Activated T-cell treated with anti-CD3 and anti-CD28 coated beads, Interleukin-2, amount 50 U/mL, for 1 hour (primary cell): Measurements from ENCODE around the gene GALNT18.

Experiments used
- DNase-seq: peaks from one replicate; pipeline ENCODE4 v3.0.0-alpha.2; 2020

The GALNT18 gene

DNA sequence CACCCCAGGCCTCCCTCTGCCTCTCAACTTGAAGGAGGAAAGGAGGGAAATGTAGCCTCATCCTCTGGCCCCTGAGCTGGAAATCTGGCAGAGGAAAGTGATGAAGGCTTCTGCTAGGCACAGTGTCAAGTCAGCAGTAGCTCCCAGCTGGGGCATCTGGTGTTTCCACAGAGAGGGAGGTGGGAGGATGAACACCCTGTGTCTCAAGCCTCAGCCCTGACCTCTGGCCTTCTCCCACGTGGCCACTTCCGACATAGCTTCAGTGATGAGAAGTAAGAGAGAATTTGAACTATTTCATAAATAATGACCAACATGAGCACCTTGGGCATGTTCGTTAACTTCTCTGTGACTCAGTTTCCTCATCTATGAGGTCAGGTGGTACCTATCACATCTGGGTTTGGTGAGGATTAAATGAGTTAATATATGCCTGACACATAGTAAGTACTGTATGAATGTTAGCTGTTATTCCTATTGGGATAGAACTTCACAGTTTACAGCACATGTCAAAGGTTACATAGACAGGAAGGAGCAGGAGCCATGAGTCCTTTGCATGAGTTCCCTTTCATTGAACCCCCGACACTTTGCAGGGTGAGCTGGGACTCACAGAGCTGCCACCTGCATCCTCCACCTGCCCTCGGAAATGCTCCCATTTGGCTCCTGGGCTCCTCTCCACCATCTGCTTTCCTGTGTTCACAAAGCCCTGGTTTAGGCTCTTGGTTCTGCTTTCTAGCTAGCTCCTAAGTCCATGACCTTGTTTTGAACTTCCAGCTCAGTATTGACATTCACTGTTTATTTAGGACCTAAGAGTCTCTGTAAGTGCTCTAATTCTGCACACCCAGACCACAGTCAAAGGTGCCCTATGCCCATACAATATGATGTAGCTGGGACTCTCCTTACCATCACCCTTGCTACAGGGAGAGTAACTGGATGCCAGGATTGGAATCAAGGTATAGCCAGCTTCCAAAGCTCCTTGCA is 330.5 kb downstream of the GALNT18 start:
- DNase-seq = no peak

GRCh38 chr11:11290354-11290753 is 331.5 kb downstream of the GALNT18 start:
- DNase-seq = no peak

- no peak for DNase-seq
Observed at GRCh38 chr11:11289669-11290068, 332.1 kb downstream of the GALNT18 start.

DNA sequence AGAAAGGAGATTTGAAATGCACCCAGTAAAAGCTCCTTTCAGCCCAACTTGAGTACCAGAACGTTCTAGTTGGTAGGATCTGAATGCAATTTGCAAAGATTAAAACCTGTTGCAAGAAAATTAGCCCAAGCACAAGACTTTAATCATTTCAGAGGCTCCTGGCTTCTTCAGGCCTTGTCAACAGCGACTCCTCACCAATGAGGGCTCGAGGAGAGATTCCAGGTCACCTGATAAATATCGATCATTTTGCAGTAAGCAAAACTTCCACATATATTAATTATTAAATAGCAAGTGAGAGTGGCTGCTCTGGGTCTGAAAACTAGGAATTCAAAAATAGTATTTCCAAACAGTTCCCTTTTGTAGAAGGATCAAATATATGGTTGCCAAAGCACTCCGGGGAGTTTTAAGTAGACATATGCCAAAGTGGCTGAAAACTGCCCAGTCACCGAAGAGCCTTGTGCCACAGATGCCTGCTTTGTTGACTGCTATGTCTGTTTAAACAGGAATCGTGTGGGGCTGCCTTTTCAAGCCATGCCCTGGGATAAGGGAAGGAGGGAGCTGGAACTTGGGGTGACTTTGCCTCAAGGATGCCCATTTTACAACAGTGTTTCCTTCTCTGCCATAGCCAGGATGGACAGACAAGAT is 332.7 kb downstream of the GALNT18 start:
- DNase-seq = no peak

- DNase-seq = no peak
Observed at GRCh38 chr11:11284481-11284880, 337.3 kb downstream of the GALNT18 start.

GRCh38 chr11:11281626-11282025 is 340.2 kb downstream of the GALNT18 start:
- DNase-seq = no peak

DNA sequence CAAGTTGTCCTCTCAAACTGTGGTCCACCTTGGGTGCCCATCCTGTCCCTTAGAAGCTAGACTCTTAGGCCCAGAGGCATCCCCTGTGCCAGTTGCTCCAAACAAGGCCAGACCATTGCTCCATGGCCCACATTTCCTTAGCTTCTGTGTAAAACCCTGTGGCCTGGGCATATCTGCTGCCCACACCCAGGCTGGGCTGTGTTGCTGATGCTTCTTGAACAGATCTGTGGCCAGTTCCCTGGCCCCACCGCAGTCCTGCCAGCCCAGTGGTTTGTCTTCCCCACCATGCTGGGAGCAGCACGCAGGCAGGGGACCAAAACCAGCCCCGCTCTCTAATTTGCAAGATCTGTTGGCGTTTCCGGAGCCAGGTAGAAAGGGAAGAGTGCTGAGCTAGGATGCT is 341.0 kb downstream of the GALNT18 start:
- no peak for DNase-seq

GRCh38 chr11:11279956-11280689 is 341.7 kb downstream of the GALNT18 start:
- no peak for DNase-seq

GRCh38 chr11:11272254-11272653 is 349.6 kb downstream of the GALNT18 start:
- DNase-seq = no peak

DNA sequence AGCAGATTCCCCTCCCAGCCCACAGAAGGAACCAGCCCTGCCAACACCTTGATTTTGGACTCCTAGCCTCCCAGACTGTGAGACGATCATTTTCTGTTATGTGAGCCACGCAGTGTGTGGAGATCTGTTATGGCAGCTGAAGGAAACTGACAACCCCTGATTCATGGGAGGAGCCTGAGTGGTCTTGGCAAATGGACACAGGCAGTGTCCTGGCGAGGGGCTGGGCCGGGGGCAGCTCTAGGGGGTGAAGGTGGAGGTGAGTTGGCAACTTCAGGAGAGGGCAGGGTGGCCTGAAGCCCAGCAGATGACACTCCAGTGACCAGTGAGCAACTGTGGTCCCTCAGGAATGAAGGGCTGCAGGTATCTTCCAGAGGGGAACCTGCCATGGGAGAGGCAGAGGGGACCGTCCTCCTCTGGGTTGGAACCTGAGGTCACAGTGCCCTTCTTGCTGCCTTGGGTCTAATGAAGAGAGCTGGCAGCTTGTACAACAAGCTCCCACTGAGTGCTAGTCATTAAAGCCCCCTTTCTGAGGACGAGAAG is 351.5 kb downstream of the GALNT18 start:
- no peak for DNase-seq

DNA sequence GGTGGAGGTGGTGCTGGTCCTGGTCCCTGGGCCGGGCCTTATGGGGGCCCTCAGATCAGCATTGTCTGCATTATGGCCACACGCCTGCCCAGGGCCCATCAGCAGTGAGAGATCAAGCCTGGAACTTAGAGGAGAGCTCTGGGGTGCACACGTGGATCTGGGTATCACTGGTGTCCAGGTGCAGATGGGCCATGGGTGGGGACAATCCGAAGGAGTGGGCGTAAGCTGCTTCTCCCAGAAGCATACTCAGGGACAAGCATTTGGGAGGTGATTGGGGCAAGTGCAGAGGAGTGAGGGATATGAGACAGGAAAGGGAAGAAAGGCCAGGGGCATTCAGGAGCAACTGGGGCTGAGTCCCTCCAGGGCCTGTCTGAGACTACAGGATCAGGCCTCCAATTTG is 353.1 kb downstream of the GALNT18 start:
- DNase-seq = no peak

- DNase-seq = no peak
Observed at GRCh38 chr11:11268119-11268518, 353.7 kb downstream of the GALNT18 start.

DNA sequence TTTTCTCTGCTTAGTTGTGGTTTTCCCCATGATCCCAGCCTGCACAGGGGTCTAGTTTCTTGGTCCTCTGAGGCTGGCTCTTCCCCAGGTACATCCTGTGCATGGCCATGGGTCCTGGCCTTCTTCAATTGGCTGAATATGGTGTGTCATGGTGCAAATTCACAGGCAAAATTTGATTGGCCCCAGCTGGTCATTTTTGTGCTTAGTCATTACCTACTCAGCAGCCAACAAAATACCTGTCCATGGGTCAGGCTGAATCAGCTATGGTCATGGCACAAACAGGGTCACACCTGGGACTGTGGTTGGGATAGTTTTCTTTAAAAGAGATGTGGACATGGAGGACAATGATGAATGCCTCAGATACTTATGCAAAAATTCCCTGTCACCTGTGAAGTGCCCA is 354.5 kb downstream of the GALNT18 start:
- DNase-seq = no peak

GRCh38 chr11:11265994-11266606 is 355.7 kb downstream of the GALNT18 start:
- peak; percentile 63 for DNase-seq

GRCh38 chr11:11265320-11265719 is 356.5 kb downstream of the GALNT18 start:
- DNase-seq = no peak

DNA sequence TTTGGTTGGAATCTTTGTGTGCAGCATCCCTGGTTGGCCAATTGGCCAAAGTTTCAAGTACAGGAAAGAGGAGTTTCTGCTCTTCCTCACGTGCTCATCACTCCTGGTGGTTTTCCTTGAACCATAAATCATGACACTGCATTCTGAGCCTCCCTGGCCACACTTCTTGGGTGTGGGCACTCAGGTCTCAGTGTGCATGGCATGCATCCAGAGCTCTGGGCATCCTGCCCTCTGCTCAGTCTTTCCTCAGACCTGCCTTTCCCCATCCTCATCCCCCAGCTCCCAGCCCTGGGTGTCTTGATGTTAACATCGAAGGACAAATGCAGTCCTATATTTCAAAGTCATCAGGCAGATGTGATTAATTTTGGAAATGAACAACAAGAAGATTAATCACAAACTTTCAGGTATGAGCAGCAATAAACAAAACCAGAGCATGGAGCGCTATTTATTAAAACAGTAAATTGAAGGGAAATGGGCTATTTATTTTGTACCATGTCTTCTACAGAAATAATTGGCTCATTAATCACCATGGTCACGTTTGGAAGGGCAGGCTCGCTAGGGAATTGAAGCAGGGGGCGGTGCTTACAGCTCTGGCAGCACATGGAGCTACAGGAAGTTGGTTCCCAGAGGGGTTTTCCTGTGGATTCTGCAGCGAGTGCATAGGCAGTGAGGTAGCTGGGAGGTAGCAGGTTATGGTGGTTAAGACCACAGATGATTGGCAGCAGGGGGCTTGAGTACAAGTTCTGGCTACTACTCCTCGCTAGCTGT is 358.4 kb downstream of the GALNT18 start:
- DNase-seq = no peak

DNA sequence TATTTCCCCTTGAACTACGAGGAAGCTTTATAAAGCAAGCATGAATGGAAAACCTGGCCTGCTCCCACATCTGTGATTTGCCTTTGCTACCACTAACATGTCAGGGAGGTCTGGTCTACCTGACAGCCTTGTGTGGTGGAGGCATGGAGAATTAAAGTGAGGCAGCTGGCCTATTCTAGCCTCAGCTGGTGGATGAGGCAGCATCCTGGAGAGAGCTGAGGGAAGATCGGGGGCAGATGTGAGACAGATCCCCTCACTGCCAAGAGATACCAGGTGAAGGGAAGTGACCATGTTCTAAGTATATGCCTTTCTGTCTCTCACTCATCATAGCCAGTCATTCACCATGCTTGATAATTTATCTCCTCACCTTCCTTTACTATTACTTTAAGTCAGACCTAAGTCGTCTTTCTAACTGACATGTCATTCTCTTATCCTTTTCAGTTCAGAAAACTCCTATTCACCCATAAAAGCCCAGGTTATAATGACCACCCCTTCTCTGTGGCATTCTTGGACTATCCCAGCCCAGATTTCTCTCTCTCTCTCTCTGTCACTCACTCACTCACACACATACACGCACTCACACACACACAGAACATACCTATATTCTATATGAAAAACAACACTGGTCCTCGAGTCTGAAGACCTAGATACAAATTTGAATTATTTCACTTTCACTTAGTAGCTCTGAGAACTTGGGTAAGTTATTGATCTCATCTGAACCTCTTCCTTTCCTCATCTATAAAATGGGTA is 359.5 kb downstream of the GALNT18 start:
- DNase-seq = no peak

- DNase-seq = no peak
Observed at GRCh38 chr11:11261629-11262028, 360.2 kb downstream of the GALNT18 start.

DNA sequence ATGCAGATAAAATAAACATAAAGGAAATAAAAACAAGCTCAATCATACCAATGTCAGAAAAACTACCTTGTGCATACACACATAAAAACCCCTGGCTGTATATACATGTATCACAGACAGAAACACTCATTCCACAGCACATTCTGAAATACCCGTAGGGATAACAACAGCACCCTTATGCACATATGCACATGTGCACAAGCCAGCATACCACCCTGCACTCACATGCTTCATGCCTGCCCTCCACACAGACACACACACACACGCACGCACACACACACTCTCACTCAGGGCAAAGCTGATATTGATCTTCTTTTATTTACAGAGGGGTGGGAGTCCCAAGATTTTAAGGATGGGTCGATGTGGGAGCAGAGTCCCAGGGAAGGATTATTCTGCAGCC is 360.9 kb downstream of the GALNT18 start:
- DNase-seq = no peak

GRCh38 chr11:11253995-11254394 is 367.8 kb downstream of the GALNT18 start:
- DNase-seq = no peak

DNA sequence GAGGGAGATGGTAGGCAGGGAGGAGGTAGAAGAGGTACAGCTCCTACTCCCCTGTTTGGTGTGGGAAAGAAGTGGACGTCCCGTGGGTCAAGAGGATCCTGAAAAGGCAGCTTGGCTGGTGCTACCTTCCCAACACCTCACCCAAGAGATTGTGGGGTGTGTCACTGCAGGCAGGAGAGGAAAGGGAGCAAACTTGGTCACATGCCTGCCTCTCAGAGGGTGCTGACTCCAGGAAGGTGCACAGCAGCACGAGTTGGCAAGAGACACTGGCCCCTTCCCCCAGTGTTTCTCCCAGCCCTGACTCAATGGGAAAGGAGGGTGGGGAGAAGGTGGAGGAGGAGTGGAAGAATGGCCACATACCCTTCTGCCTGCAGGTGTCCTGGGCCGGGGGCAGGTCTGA is 368.3 kb downstream of the GALNT18 start:
- no peak for DNase-seq
